Measurements from ENCODE around the gene PTPN4.

PTPN4 gene

DNA sequence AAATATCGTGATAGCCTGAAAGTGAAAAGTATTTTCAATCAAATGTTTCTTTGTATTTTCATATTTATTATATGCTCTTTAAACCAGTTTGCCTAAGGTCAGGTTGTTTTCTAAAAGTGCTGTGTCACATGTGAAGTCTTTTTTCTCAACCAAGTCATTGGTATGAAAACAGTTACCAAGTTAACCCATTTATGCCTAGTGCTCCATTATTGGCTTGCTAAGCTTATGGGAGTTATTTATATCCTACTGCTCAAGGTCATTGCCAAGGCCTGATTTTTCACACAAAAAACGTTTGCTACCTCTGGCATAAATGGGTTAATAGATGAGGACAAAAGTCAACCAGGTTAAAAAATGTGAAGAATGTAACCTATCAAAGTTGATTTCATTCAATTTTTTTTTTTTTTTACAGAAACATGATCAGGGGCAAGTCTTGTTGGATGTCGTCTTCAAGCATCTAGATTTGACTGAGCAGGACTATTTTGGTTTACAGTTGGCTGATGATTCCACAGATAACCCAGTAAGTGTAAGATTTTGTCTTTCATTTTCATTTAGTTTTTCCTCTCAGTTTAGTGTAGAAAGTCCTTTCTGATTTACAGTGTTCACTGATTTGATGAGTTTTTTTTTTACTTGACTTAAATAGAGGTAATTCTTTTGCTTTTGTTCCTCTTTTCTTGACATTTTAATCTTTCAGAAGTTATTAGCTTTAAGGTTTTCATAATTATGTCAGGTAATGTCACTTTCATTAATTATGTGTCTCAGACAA lies 102.6 kb downstream of the PTPN4 start:
- no peak for DNase-seq (ENCODE audit: low read depth)
- TF ChIP-seq, protein P1, sequence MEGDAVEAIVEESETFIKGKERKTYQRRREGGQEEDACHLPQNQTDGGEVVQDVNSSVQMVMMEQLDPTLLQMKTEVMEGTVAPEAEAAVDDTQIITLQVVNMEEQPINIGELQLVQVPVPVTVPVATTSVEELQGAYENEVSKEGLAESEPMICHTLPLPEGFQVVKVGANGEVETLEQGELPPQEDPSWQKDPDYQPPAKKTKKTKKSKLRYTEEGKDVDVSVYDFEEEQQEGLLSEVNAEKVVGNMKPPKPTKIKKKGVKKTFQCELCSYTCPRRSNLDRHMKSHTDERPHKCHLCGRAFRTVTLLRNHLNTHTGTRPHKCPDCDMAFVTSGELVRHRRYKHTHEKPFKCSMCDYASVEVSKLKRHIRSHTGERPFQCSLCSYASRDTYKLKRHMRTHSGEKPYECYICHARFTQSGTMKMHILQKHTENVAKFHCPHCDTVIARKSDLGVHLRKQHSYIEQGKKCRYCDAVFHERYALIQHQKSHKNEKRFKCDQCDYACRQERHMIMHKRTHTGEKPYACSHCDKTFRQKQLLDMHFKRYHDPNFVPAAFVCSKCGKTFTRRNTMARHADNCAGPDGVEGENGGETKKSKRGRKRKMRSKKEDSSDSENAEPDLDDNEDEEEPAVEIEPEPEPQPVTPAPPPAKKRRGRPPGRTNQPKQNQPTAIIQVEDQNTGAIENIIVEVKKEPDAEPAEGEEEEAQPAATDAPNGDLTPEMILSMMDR (conservative IDR thresholded peaks at IDR 0.05; ENCODE audit: low read depth, low read length) = no peak
- no peak overlapping the region for H3K4me3 ChIP-seq (ENCODE audit: low read depth, low read length)

DNA sequence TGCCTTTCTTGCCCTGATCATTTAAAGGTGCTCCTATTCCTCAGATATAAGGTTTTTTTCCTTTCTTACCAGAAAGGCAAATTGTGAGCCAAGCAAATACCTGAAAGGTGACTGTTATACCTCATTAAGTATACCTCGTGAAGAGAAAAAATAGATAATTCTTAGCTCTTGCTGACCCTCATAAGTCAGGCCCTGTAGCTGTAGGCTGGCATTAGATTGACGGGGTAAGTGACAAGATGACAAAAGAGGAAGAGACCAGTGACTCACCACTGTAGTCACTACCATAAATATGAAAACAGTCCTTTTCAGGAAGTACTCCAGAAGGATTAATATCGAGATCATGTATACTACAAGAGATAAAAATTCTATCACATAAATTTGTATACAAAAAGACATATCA lies 104.6 kb downstream of the PTPN4 start:
- H3K4me3 ChIP-seq (ENCODE audit: low read depth, low read length) = no peak overlapping the region
- DNase-seq (ENCODE audit: low read depth) = no peak
- TF ChIP-seq, protein P1 (conservative IDR thresholded peaks at IDR 0.05; ENCODE audit: low read depth, low read length) = no peak

DNA sequence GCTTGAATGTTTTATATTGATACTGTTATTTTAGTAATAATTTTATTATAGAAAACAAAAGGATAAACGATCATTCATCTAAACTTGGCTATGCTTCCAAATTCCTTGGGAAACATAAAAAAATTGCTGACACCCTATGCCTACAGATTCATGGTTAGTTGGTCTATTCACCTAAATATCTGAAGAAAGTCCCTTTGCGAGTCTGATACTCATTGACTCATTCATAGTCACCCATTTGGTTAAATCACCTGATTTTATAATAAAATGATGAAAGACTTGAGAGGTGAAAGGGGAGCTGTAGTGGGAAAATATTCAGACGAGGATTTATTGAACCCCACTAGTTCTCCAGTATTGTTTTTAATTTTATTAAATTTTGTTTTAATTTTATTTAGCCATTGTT lies 112.0 kb downstream of the PTPN4 start:
- no peak overlapping the region for H3K4me3 ChIP-seq (ENCODE audit: low read depth, low read length)
- no peak for DNase-seq (ENCODE audit: low read depth)
- TF ChIP-seq, protein P1 (conservative IDR thresholded peaks at IDR 0.05; ENCODE audit: low read depth, low read length) = no peak

DNA sequence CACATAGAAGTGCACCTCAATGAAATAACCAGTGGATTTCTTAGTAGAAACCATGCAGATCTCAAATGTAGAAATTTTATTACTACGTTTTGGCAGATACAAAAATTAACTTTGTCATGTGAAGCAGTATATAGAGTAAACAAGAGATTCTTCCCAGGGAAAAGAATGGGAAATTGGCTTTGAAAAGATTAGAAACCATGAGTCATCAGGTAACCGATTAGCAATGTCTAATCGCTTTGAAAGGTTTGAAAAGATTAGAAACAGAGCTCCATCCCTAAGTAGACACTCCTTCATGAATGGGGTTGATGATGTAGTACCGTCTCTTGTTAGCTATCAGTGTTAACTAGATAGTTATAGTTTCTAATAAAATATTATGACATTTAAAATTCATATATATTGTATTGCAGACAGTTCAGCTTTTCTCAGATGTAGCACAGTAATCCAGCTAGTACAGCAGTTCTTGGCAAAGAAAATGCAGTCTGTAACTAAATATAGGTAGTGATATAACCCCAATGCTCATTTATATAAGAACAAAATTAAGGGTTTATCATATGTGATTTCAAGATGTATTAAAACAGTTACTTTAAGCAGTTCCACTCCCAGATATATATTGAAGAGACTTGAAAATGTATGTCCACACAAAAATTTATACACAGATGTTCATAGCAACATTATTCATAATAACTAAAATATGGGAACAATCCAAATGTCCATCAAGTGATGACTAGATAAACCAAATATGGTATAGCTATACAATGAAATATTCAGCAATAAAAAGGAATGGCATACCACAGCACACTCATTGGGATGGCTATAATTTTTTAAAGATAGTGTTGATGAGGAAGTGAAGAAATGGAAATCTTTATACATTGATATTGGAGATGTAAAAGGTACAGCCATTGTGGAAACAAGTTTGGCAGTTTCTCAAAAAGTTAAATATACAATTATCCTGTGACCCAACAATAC lies 113.9 kb downstream of the PTPN4 start:
- TF ChIP-seq, protein P1 (conservative IDR thresholded peaks at IDR 0.05; ENCODE audit: low read depth, low read length) = no peak
- no peak overlapping the region for H3K4me3 ChIP-seq (ENCODE audit: low read depth, low read length)
- no peak for DNase-seq (ENCODE audit: low read depth)

DNA sequence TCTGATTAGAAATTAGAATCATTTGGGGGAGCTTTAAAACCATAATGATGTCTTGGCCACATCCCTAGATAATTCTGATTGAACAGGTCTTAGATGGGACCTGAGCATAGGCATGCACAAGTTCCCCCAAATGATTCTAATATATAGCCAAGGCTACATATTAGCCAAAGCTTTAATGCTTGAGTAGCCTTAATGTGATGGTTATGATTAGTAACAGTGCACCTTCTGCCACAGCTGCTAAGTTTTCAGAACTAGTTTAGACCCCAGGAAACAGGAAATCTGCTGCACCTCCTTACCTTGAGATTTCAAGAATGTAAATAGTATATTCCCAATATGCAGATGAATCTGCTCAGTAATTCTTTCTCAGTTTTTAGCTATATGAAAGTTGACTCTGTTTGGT lies 119.8 kb downstream of the PTPN4 start:
- no peak for DNase-seq (ENCODE audit: low read depth)
- H3K4me3 ChIP-seq (ENCODE audit: low read depth, low read length) = no peak overlapping the region
- TF ChIP-seq, protein P1 (conservative IDR thresholded peaks at IDR 0.05; ENCODE audit: low read depth, low read length) = no peak

DNA sequence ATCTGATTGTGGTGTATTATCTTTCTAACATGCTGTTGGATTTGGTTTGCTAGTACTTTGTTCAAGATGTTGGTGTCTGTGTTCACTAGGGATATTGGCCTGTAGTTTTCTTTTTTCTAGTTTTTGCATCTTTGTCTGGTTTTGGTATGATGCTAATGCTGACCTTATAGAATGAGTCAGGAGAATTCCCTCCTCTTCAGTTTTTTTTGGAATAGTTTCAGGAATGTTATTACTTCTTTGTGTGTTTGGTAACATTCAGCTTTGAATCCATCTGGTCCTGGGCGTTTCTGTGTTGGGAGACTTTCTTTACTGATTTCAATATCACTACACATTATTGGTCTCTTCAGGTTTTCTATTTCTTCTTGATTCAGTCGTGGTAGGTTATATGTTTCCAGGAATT lies 129.0 kb downstream of the PTPN4 start:
- DNase-seq (ENCODE audit: low read depth) = peak; percentile 81
- TF ChIP-seq, protein P1 (conservative IDR thresholded peaks at IDR 0.05; ENCODE audit: low read depth, low read length) = no peak
- H3K4me3 ChIP-seq (ENCODE audit: low read depth, low read length) = no peak overlapping the region

Measured in choroid plexus epithelial cell (primary cell).